ENCODE data around the gene TIGD6.

The TIGD6 gene

GRCh38 chr5:150017226-150018005 is 17.0 kb upstream of the TIGD6 start:
- no peak overlapping the region for H3K4me3 ChIP-seq (ENCODE audit: low read length)
- TF ChIP-seq, protein P1, sequence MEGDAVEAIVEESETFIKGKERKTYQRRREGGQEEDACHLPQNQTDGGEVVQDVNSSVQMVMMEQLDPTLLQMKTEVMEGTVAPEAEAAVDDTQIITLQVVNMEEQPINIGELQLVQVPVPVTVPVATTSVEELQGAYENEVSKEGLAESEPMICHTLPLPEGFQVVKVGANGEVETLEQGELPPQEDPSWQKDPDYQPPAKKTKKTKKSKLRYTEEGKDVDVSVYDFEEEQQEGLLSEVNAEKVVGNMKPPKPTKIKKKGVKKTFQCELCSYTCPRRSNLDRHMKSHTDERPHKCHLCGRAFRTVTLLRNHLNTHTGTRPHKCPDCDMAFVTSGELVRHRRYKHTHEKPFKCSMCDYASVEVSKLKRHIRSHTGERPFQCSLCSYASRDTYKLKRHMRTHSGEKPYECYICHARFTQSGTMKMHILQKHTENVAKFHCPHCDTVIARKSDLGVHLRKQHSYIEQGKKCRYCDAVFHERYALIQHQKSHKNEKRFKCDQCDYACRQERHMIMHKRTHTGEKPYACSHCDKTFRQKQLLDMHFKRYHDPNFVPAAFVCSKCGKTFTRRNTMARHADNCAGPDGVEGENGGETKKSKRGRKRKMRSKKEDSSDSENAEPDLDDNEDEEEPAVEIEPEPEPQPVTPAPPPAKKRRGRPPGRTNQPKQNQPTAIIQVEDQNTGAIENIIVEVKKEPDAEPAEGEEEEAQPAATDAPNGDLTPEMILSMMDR (conservative IDR thresholded peaks at IDR 0.05; ENCODE audit: low read length), result no peak
- DNase-seq (ENCODE audit: low read depth), result no peak

- no peak overlapping the region for H3K4me3 ChIP-seq (ENCODE audit: low read length)
- TF ChIP-seq, protein P1 (conservative IDR thresholded peaks at IDR 0.05; ENCODE audit: low read length), result no peak
- DNase-seq (ENCODE audit: low read depth), result no peak
These were observed 16.1 kb upstream of the TIGD6 start for GRCh38 chr5:150016537-150016936.

GRCh38 chr5:150015415-150015814 is 15.0 kb upstream of the TIGD6 start:
- DNase-seq (ENCODE audit: low read depth), result no peak
- TF ChIP-seq, protein P1 (conservative IDR thresholded peaks at IDR 0.05; ENCODE audit: low read length), result no peak
- H3K4me3 ChIP-seq (ENCODE audit: low read length), result no peak overlapping the region

- TF ChIP-seq, protein P1 (conservative IDR thresholded peaks at IDR 0.05; ENCODE audit: low read length), result no peak
- no peak for DNase-seq (ENCODE audit: low read depth)
- no peak overlapping the region for H3K4me3 ChIP-seq (ENCODE audit: low read length)
These were observed 14.0 kb upstream of the TIGD6 start for GRCh38 chr5:150014456-150014855.

GRCh38 chr5:150013931-150014330 is 13.5 kb upstream of the TIGD6 start:
- TF ChIP-seq, protein P1 (conservative IDR thresholded peaks at IDR 0.05; ENCODE audit: low read length), result no peak
- DNase-seq (ENCODE audit: low read depth), result no peak
- no peak overlapping the region for H3K4me3 ChIP-seq (ENCODE audit: low read length)

DNA sequence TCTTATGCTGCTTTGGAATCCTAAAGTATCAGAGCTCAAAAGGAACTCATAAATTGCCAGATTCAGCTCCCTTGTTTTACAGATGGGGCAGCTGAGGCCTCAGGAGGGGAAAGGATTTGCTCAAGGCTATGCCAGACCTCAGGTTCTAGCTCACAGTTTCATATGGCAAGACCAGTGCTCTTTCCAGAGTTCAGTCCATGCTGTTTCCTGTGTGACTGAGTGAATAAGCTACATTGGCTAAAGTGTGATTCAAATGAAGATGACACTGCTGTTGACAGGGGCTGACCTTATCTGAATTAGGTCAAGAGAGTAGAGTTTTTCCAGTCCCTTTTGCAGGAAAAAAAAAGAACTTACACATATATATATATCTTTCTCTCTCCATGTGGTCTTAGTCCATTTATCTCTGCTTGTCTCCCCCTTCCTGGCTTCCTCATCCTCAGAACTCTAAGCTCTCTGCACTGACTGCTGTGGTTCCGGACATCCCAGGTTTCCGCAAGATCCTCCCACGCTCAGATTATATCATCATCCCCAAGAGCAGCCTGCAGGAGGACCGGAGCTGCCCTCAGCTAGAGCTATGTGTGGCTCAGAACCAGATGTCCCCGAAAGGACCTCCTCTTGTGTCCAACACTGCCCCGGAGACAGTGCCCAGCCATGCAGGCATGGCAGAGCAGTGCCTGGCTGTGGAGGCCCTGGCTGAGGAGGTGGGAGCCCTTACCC is 9.4 kb upstream of the TIGD6 start:
- TF ChIP-seq, protein P1 (conservative IDR thresholded peaks at IDR 0.05; ENCODE audit: low read length), result no peak
- DNase-seq (ENCODE audit: low read depth), result no peak
- no peak overlapping the region for H3K4me3 ChIP-seq (ENCODE audit: low read length)

GRCh38 chr5:150007050-150007449 is 6.6 kb upstream of the TIGD6 start:
- TF ChIP-seq, protein P1 (conservative IDR thresholded peaks at IDR 0.05; ENCODE audit: low read length), result no peak
- DNase-seq (ENCODE audit: low read depth), result no peak
- no peak overlapping the region for H3K4me3 ChIP-seq (ENCODE audit: low read length)
